OCI-LY1 (cell line): ENCODE measurements around the gene CARD14.

Experiments
- H2AFZ ChIP-seq: fragments of 200-600 bp; sonication (generic), shearing (Covaris generic); 2 replicates; pipeline ENCODE4 v1.6.0; 2014; ENCODE audit warnings: antibody characterized with exemption, mild to moderate bottlenecking, low read length
- H3F3A ChIP-seq: fragments of 200-600 bp; sonication (generic), shearing (Covaris generic); 2 replicates; pipeline ENCODE4 v1.6.0; 2014; ENCODE audit warnings: mild to moderate bottlenecking, antibody characterized with exemption, low read length, moderate library complexity; ENCODE audit not compliant: insufficient read depth
- H3K27ac ChIP-seq: fragments of 200-600 bp; sonication (generic); 2 replicates; pipeline ENCODE4 v1.5.1; 2014; ENCODE audit warnings: low read length, mixed run types, mild to moderate bottlenecking, low read depth; ENCODE audit not compliant: poor library complexity, severe bottlenecking
- H3K27me3 ChIP-seq: fragments of 200-600 bp; sonication (generic); 2 replicates; pipeline ENCODE4 v1.6.0; 2014; ENCODE audit warnings: antibody characterized with exemption, mild to moderate bottlenecking, low read length, moderate library complexity; ENCODE audit not compliant: insufficient read depth
- H3K36me3 ChIP-seq: fragments of 200-600 bp; sonication (generic); 2 replicates; pipeline ENCODE4 v1.6.1; 2014; ENCODE audit warnings: mild to moderate bottlenecking, antibody characterized with exemption, low read length, moderate library complexity, mixed read lengths; ENCODE audit not compliant: insufficient read depth
- H3K4me1 ChIP-seq: fragments of 200-600 bp; sonication (generic); 2 replicates; pipeline ENCODE4 v1.5.1; 2014; ENCODE audit warnings: mild to moderate bottlenecking, low read length, moderate library complexity; ENCODE audit not compliant: insufficient read depth, severe bottlenecking
- H3K4me2 ChIP-seq: fragments of 200-600 bp; sonication (generic), shearing (Covaris generic); 2 replicates; pipeline ENCODE4 v1.6.1; 2014; ENCODE audit warnings: low read length
- H3K4me3 ChIP-seq: fragments of 200-600 bp; sonication (generic); 2 replicates; pipeline ENCODE4 v1.5.1; 2014; ENCODE audit warnings: low read length, low read depth, mild to moderate bottlenecking, mixed read lengths; ENCODE audit not compliant: poor library complexity, severe bottlenecking
- H3K79me2 ChIP-seq: fragments of 200-600 bp; shearing (Covaris generic); 2 replicates; pipeline ENCODE4 v1.6.1; 2016; ENCODE audit warnings: mixed run types, low read length, mixed read lengths; ENCODE audit not compliant: insufficient read depth
- H3K9ac ChIP-seq: fragments of 200-600 bp; sonication (generic), shearing (Covaris generic); 2 replicates; pipeline ENCODE4 v1.6.1; 2014; ENCODE audit warnings: mild to moderate bottlenecking, low read length, mixed read lengths
- H3K9me2 ChIP-seq: fragments of 200-600 bp; sonication (generic), shearing (Covaris generic); 2 replicates; pipeline ENCODE4 v1.6.1; 2014; ENCODE audit warnings: low read depth, mild to moderate bottlenecking, low read length, mixed read lengths
- H3K9me3 ChIP-seq: fragments of 200-600 bp; shearing (Covaris generic); 2 replicates; pipeline ENCODE4 v1.6.1; 2014; ENCODE audit warnings: low read length, mixed read lengths
- H4K20me1 ChIP-seq: fragments of 200-600 bp; sonication (generic), shearing (Covaris generic); 2 replicates; pipeline ENCODE4 v1.6.0; 2016; ENCODE audit warnings: mild to moderate bottlenecking, low read length; ENCODE audit not compliant: insufficient read depth
- CTCF ChIP-seq: fragments of 200-600 bp; sonication (generic), shearing (Covaris generic); IDR thresholded peaks from 2 replicates; pipeline ENCODE4 v1.5.1; 2017; ENCODE audit warnings: mild to moderate bottlenecking, antibody characterized with exemption, low read length, moderate library complexity, mixed read lengths
- EZH2 ChIP-seq: fragments of 200-600 bp; sonication (generic), shearing (Covaris generic); IDR thresholded peaks from 2 replicates; pipeline ENCODE4 v1.8.0; 2017; ENCODE audit warnings: borderline replicate concordance, mixed run types, mild to moderate bottlenecking, antibody characterized with exemption, low read length, moderate library complexity, mixed read lengths

Gene CARD14

GRCh38 chr17:80212511-80212910 lies 42.7 kb downstream of the CARD14 start:
- H2AFZ ChIP-seq, result no peak overlapping the region
- H3F3A ChIP-seq, result no peaks in the 10 kb centered on the region
- no peak for TF ChIP-seq EZH2
- no peak for TF ChIP-seq CTCF
- H3K4me2 ChIP-seq, result no peak overlapping the region
- no peaks in the 10 kb centered on the region for H3K36me3 ChIP-seq
- no peaks in the 10 kb centered on the region for H4K20me1 ChIP-seq
- H3K9me3 ChIP-seq, result no peaks in the 10 kb centered on the region
- H3K4me1 ChIP-seq, result no peaks in the 10 kb centered on the region
- no peaks in the 10 kb centered on the region for H3K79me2 ChIP-seq
- no peak overlapping the region for H3K9ac ChIP-seq
- H3K27ac ChIP-seq, result no peak overlapping the region
- H3K4me3 ChIP-seq, result no peak overlapping the region
- no peaks in the 10 kb centered on the region for H3K9me2 ChIP-seq
- H3K27me3 ChIP-seq, result peaks cover 6% of the 10 kb centered on the region; the same call in 1 of the 2 replicates

- H3K4me1 ChIP-seq, result no peaks in the 10 kb centered on the region
- no peak overlapping the region for H3K4me3 ChIP-seq
- H3K36me3 ChIP-seq, result no peaks in the 10 kb centered on the region
- H3F3A ChIP-seq, result no peaks in the 10 kb centered on the region
- no peaks in the 10 kb centered on the region for H3K9me2 ChIP-seq
- no peaks in the 10 kb centered on the region for H3K79me2 ChIP-seq
- H3K4me2 ChIP-seq, result no peak overlapping the region
- no peaks in the 10 kb centered on the region for H3K9me3 ChIP-seq
- TF ChIP-seq EZH2 (no peak), CTCF (no peak)
- no peak overlapping the region for H2AFZ ChIP-seq
- no peak overlapping the region for H3K27ac ChIP-seq
- H3K27me3 ChIP-seq, result peaks cover 11% of the 10 kb centered on the region; the same call in 1 of the 2 replicates
- H4K20me1 ChIP-seq, result no peaks in the 10 kb centered on the region
- no peak overlapping the region for H3K9ac ChIP-seq
These were observed 43.3 kb downstream of the CARD14 start for GRCh38 chr17:80212962-80213642.

DNA sequence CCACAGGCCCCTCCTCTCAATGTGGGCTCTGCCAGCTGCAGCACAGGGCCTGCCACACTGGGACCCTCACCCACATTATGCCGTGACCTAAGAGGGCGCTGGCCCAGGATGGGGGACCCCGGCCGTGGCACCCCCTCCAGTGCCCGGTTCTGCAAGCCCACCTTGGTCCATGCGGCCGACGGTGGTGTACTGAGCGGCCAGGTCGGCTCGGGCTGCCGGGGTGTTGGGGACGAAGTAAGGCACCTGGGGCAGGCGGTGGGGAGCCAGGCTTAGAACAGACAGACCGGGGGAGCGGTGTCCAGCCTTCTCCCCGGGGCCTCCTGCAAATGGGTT lies 43.8 kb downstream of the CARD14 start:
- Histone ChIP-seq H3K9ac (no peak overlapping the region), H3K36me3 (no peaks in the 10 kb centered on the region), H3K4me3 (no peak overlapping the region), H3F3A (no peaks in the 10 kb centered on the region), H3K9me2 (no peaks in the 10 kb centered on the region), H3K27ac (no peak overlapping the region), H4K20me1 (no peaks in the 10 kb centered on the region), H3K4me2 (no peak overlapping the region), H3K4me1 (no peaks in the 10 kb centered on the region), H2AFZ (no peak overlapping the region), H3K9me3 (no peaks in the 10 kb centered on the region), H3K79me2 (no peaks in the 10 kb centered on the region), H3K27me3 (peaks cover 11% of the 10 kb centered on the region; the same call in 1 of the 2 replicates)
- TF ChIP-seq EZH2 (no peak), CTCF (no peak)
